Measurements from ENCODE around the gene TBC1D22B.

The TBC1D22B gene

GRCh38 chr6:37311741-37312473, 54.3 kb downstream of the TBC1D22B start:
- H3K79me2 ChIP-seq (ENCODE audit: control insufficient read depth, insufficient read depth, low read length, poor library complexity): no peaks in the 10 kb centered on the region
- no peak overlapping the region for H3K4me3 ChIP-seq (ENCODE audit: low read depth, low read length)
- H3K23ac ChIP-seq (ENCODE audit: low read length): no peak overlapping the region
- H2BK12ac ChIP-seq (ENCODE audit: low read length): no peak overlapping the region
- no peaks in the 10 kb centered on the region for H3K79me1 ChIP-seq (ENCODE audit: low read length)
- no peak overlapping the region for H3K9ac ChIP-seq (ENCODE audit: low read length)
- no peak overlapping the region for H2BK5ac ChIP-seq (ENCODE audit: low read depth, low read length, poor library complexity)
- H3K14ac ChIP-seq (ENCODE audit: low read length): no peak overlapping the region
- H3K27ac ChIP-seq (ENCODE audit: low read depth, low read length): peak overlapping the region; percentile 4
- no peak overlapping the region for H2BK120ac ChIP-seq (ENCODE audit: insufficient read depth, low read length, poor library complexity)
- no peak overlapping the region for H4K91ac ChIP-seq (ENCODE audit: low read depth, low read length)
- no peak for DNase-seq
- no peak overlapping the region for H4K8ac ChIP-seq (ENCODE audit: low read depth, low read length)
- H3K18ac ChIP-seq (ENCODE audit: low read length): no peak overlapping the region
- peaks cover 0 to 12% of the 10 kb centered on the region in 2 experiments for H3K4me1 ChIP-seq (ENCODE audit: control insufficient read depth in 1 of 2, insufficient read depth in 2 of 2, low read length in 2 of 2)
- no CpG with 5 or more reads among the region's 2 CpGs for WGBS (ENCODE audit: extremely low coverage, insufficient coverage, insufficient read length)
- no peak overlapping the region for H2AK5ac ChIP-seq (ENCODE audit: low read length)
- H3K4ac ChIP-seq (ENCODE audit: low read depth, low read length): no peak overlapping the region
- H2AFZ ChIP-seq (ENCODE audit: insufficient read depth, low read length, poor library complexity): no peak overlapping the region
- H3K27me3 ChIP-seq (ENCODE audit: insufficient read depth, low read length): no peaks in the 10 kb centered on the region
- H3K4me2 ChIP-seq (ENCODE audit: low read length): no peak overlapping the region
- H3K36me3 ChIP-seq (ENCODE audit: control insufficient read depth in 1 of 2, insufficient read depth in 2 of 2, low read length in 2 of 2): peaks cover 25 to 29% of the 10 kb centered on the region in 2 experiments
- no peak overlapping the region for H4K12ac ChIP-seq (ENCODE audit: low read depth, low read length)
- no peaks in the 10 kb centered on the region for H3K9me3 ChIP-seq (ENCODE audit: insufficient read depth, low read depth, low read length)

GRCh38 chr6:37313723-37314486, 56.3 kb downstream of the TBC1D22B start:
- Histone ChIP-seq H3K79me1 (ENCODE audit: low read length) (no peaks in the 10 kb centered on the region), H2BK12ac (ENCODE audit: low read length) (no peak overlapping the region), H3K79me2 (ENCODE audit: control insufficient read depth, insufficient read depth, low read length, poor library complexity) (no peaks in the 10 kb centered on the region), H4K91ac (ENCODE audit: low read depth, low read length) (no peak overlapping the region), H3K23ac (ENCODE audit: low read length) (no peak overlapping the region), H3K4ac (ENCODE audit: low read depth, low read length) (no peak overlapping the region), H3K27ac (ENCODE audit: low read depth, low read length) (no peak overlapping the region), H3K4me2 (ENCODE audit: low read length) (no peak overlapping the region), H3K18ac (ENCODE audit: low read length) (no peak overlapping the region), H4K12ac (ENCODE audit: low read depth, low read length) (no peak overlapping the region), H2AFZ (ENCODE audit: insufficient read depth, low read length, poor library complexity) (no peak overlapping the region), H2BK120ac (ENCODE audit: insufficient read depth, low read length, poor library complexity) (no peak overlapping the region), H3K14ac (ENCODE audit: low read length) (no peak overlapping the region), H3K9me3 (ENCODE audit: insufficient read depth, low read depth, low read length) (no peaks in the 10 kb centered on the region), H2AK5ac (ENCODE audit: low read length) (no peak overlapping the region), H3K4me3 (ENCODE audit: low read depth, low read length) (no peak overlapping the region), H3K27me3 (ENCODE audit: insufficient read depth, low read length) (no peaks in the 10 kb centered on the region), H2BK5ac (ENCODE audit: low read depth, low read length, poor library complexity) (no peak overlapping the region), H4K8ac (ENCODE audit: low read depth, low read length) (no peak overlapping the region), H3K9ac (ENCODE audit: low read length) (no peak overlapping the region), H3K4me1 (ENCODE audit: control insufficient read depth in 1 of 2, insufficient read depth in 2 of 2, low read length in 2 of 2) (peaks cover 0 to 12% of the 10 kb centered on the region in 2 experiments), H3K36me3 (ENCODE audit: control insufficient read depth in 1 of 2, insufficient read depth in 2 of 2, low read length in 2 of 2) (peaks cover 30 to 37% of the 10 kb centered on the region in 2 experiments)
- DNase-seq: no peak
- WGBS (ENCODE audit: extremely low coverage, insufficient coverage, insufficient read length): no CpG with 5 or more reads among the region's 13 CpGs

- peak; percentile 9 to 64 for DNase-seq
- Histone ChIP-seq H3K27me3 (ENCODE audit: insufficient read depth, low read length) (no peaks in the 10 kb centered on the region), H3K36me3 (ENCODE audit: control insufficient read depth in 1 of 2, insufficient read depth in 2 of 2, low read length in 2 of 2) (peaks cover 30 to 37% of the 10 kb centered on the region in 2 experiments), H4K8ac (ENCODE audit: low read depth, low read length) (no peak overlapping the region), H2AK5ac (ENCODE audit: low read length) (no peak overlapping the region), H2BK5ac (ENCODE audit: low read depth, low read length, poor library complexity) (no peak overlapping the region), H4K12ac (ENCODE audit: low read depth, low read length) (no peak overlapping the region), H3K27ac (ENCODE audit: low read depth, low read length) (no peak overlapping the region), H4K91ac (ENCODE audit: low read depth, low read length) (no peak overlapping the region), H3K4ac (ENCODE audit: low read depth, low read length) (no peak overlapping the region), H2BK120ac (ENCODE audit: insufficient read depth, low read length, poor library complexity) (no peak overlapping the region), H3K4me3 (ENCODE audit: low read depth, low read length) (no peak overlapping the region), H3K9ac (ENCODE audit: low read length) (no peak overlapping the region), H3K4me1 (ENCODE audit: control insufficient read depth in 1 of 2, insufficient read depth in 2 of 2, low read length in 2 of 2) (peaks cover 0 to 13% of the 10 kb centered on the region in 2 experiments), H3K79me2 (ENCODE audit: control insufficient read depth, insufficient read depth, low read length, poor library complexity) (no peaks in the 10 kb centered on the region), H3K9me3 (ENCODE audit: insufficient read depth, low read depth, low read length) (no peaks in the 10 kb centered on the region), H3K23ac (ENCODE audit: low read length) (no peak overlapping the region), H3K4me2 (ENCODE audit: low read length) (no peak overlapping the region), H2BK12ac (ENCODE audit: low read length) (no peak overlapping the region), H3K18ac (ENCODE audit: low read length) (no peak overlapping the region), H3K14ac (ENCODE audit: low read length) (no peak overlapping the region), H3K79me1 (ENCODE audit: low read length) (no peaks in the 10 kb centered on the region), H2AFZ (ENCODE audit: insufficient read depth, low read length, poor library complexity) (no peak overlapping the region)
- WGBS (ENCODE audit: extremely low coverage, insufficient coverage, insufficient read length): no CpG with 5 or more reads among the region's 6 CpGs
Observed at GRCh38 chr6:37314487-37315156, 57.0 kb downstream of the TBC1D22B start.

GRCh38 chr6:37315157-37315515, 57.6 kb downstream of the TBC1D22B start:
- Histone ChIP-seq H3K79me2 (ENCODE audit: control insufficient read depth, insufficient read depth, low read length, poor library complexity) (no peaks in the 10 kb centered on the region), H3K18ac (ENCODE audit: low read length) (no peak overlapping the region), H3K4me3 (ENCODE audit: low read depth, low read length) (no peak overlapping the region), H2BK12ac (ENCODE audit: low read length) (no peak overlapping the region), H3K4me2 (ENCODE audit: low read length) (no peak overlapping the region), H4K91ac (ENCODE audit: low read depth, low read length) (no peak overlapping the region), H2BK120ac (ENCODE audit: insufficient read depth, low read length, poor library complexity) (no peak overlapping the region), H3K79me1 (ENCODE audit: low read length) (no peaks in the 10 kb centered on the region), H3K14ac (ENCODE audit: low read length) (no peak overlapping the region), H3K27me3 (ENCODE audit: insufficient read depth, low read length) (no peaks in the 10 kb centered on the region), H4K8ac (ENCODE audit: low read depth, low read length) (no peak overlapping the region), H3K23ac (ENCODE audit: low read length) (no peak overlapping the region), H3K4me1 (ENCODE audit: control insufficient read depth in 1 of 2, insufficient read depth in 2 of 2, low read length in 2 of 2) (peaks cover 0 to 15% of the 10 kb centered on the region in 2 experiments), H2BK5ac (ENCODE audit: low read depth, low read length, poor library complexity) (no peak overlapping the region), H2AFZ (ENCODE audit: insufficient read depth, low read length, poor library complexity) (no peak overlapping the region), H2AK5ac (ENCODE audit: low read length) (no peak overlapping the region), H3K9me3 (ENCODE audit: insufficient read depth, low read depth, low read length) (no peaks in the 10 kb centered on the region), H4K12ac (ENCODE audit: low read depth, low read length) (no peak overlapping the region), H3K4ac (ENCODE audit: low read depth, low read length) (no peak overlapping the region), H3K27ac (ENCODE audit: low read depth, low read length) (no peak overlapping the region), H3K9ac (ENCODE audit: low read length) (no peak overlapping the region), H3K36me3 (ENCODE audit: control insufficient read depth in 1 of 2, insufficient read depth in 2 of 2, low read length in 2 of 2) (peaks cover 30 to 37% of the 10 kb centered on the region in 2 experiments)
- DNase-seq: no peak
- no CpG with 5 or more reads among the region's 7 CpGs for WGBS (ENCODE audit: extremely low coverage, insufficient coverage, insufficient read length)

All from trophoblast cell (in vitro differentiated cells and primary cell).